PC-9 (cell line): Measurements from ENCODE around the gene MRM3.

ENCODE experiments used
- EZH2 ChIP-seq: fragments of 200-600 bp; sonication (generic); IDR thresholded peaks from 2 replicates; pipeline ENCODE4 v1.8.0; 2017; ENCODE audit warnings: antibody characterized with exemption, low read depth
- TF ChIP-seq, protein P1 (sequence below): fragments of 200-600 bp; sonication (generic); conservative IDR thresholded peaks from 2 replicates; pipeline ENCODE4 v1.6.1; 2017; ENCODE audit warnings: mixed run types, antibody characterized with exemption, mild to moderate bottlenecking, moderate library complexity

DNA sequence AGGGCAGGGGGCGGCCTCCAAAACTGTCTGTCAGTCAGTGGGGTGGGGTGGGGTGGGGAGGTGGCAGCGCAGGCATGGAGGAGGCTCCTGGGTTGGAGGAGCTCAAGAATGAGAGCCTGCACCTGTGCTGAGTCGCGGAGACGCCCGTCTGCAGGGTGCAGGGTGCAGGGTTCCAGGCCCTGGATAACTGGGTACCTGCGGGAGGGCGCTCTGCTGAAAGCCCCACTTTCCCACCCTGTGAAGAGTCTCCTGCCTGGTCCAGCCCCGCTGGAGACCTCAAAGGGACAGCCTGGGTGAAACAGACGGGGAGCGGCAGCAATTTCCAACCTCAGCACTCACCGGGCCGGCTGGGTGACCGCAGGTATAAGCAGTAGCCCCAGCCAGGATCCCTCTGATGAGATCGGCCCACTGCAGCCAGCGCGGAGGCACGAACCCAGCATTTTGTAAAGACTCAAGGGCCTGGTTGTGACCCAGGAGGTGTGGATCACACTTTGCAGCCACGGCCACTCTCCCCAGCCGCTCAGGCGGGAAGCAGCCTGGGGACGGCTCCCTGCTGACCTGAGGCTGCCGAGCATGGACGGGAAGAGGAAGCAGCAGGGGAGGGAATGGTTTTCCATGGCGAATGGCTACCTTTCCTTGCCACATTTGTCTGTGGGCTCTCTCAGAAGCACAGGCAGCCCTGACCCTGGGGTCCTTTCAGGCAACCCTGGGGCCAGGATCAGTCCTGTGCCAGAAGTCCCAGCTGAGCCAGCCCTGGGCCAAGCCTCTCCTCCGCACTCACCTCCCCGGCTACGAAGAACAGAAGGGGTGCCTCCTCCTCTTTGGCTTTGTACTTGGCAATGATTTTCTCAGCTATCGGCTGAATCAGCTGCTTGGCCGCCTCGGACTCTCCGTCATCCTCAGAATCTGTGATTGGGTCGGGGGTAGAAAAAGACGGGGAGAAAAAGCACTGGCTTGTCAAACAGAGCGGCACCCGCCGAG, 21.0 kb downstream of the MRM3 start:
- TF ChIP-seq EZH2 = no peak
- TF ChIP-seq, protein P1, sequence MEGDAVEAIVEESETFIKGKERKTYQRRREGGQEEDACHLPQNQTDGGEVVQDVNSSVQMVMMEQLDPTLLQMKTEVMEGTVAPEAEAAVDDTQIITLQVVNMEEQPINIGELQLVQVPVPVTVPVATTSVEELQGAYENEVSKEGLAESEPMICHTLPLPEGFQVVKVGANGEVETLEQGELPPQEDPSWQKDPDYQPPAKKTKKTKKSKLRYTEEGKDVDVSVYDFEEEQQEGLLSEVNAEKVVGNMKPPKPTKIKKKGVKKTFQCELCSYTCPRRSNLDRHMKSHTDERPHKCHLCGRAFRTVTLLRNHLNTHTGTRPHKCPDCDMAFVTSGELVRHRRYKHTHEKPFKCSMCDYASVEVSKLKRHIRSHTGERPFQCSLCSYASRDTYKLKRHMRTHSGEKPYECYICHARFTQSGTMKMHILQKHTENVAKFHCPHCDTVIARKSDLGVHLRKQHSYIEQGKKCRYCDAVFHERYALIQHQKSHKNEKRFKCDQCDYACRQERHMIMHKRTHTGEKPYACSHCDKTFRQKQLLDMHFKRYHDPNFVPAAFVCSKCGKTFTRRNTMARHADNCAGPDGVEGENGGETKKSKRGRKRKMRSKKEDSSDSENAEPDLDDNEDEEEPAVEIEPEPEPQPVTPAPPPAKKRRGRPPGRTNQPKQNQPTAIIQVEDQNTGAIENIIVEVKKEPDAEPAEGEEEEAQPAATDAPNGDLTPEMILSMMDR = no peak
